HG02884 (cell line): Measurements from ENCODE around the gene DHRS3.

Experiments used
- ATAC-seq: cut with Tn5 transposase; IDR thresholded peaks from one replicate; pipeline ENCODE4 v1.9.1; 2021; ENCODE audit warnings: mild to moderate bottlenecking, moderate library complexity; ENCODE audit not compliant: unreplicated experiment

The DHRS3 gene

DNA sequence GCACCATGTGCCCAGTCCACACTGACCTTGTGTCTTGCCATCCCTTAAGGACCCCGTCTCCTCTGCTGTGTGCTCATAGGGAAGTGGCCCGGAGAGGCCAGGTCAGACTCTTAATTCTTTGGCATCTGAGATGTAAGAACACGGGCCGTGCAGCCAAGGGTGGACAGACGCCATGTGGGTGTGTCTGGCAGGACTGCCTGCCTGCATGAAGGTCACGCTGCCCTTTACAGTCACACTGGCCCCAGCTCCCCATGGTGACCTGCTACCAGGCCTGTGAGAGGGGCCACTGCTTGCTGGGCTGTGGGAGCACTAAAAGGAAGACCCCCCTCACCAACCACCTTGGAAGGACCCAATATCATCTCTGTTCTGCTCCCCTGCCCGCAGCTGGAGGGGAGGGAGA, 17.7 kb downstream of the DHRS3 start:
- no peak for ATAC-seq

DNA sequence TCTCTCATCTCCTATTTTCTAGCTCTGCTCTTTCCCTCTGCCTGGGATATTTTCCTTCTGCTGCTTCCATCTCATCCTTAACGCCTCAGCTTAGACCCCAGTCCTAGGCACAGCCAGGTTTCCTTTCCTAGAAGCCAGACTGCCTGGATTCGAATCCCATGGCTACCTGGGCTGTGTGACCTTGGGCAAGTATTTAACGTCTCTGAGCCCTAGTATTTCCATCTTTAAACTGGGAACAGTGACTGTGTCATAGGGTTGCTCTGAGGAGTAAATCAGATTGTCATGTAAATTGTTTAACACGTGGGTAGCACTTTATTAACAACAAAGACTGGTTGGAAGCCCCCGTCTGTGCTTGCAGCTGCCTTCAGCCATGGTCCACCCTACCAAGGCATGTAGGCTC, 18.4 kb downstream of the DHRS3 start:
- ATAC-seq, result no peak

DNA sequence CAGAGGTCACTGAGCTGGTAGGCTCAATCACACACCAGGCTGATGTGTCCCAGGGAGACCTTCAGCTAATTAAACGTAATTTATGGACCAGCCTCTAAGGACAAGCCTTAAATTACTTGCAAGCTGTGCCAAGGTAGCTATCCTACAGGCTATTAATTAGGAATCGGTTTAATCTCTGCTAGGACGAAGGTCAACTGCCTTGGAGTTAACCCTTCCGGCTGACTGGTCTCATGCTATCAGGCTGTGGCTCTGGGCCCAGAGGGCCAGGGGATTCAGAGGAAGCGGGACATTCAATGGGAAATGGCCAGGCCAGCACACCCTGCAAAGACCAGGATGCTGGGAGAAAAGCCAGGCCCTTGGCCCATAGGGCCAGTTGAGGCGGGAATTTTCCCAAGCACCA, 19.0 kb downstream of the DHRS3 start:
- ATAC-seq, result no peak

DNA sequence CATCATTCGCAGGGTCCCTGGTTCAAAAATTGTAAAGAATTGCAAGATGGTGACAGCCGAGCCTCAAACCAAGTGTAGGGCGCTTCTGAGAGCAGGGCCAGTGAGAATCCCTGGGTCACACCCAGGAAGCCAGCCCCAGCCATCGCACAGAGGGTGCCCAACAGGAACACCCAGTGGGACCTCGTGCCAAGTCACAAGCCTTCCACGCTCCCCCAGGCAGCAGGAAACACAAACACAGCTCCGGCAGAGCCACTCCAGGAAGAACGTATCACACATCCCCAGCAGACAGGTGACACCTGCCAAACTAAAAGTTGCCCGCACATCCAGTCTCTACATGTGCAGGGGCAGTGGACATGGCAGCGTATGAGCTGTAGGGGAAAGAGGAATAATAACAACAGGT, 20.2 kb downstream of the DHRS3 start:
- no peak for ATAC-seq

DNA sequence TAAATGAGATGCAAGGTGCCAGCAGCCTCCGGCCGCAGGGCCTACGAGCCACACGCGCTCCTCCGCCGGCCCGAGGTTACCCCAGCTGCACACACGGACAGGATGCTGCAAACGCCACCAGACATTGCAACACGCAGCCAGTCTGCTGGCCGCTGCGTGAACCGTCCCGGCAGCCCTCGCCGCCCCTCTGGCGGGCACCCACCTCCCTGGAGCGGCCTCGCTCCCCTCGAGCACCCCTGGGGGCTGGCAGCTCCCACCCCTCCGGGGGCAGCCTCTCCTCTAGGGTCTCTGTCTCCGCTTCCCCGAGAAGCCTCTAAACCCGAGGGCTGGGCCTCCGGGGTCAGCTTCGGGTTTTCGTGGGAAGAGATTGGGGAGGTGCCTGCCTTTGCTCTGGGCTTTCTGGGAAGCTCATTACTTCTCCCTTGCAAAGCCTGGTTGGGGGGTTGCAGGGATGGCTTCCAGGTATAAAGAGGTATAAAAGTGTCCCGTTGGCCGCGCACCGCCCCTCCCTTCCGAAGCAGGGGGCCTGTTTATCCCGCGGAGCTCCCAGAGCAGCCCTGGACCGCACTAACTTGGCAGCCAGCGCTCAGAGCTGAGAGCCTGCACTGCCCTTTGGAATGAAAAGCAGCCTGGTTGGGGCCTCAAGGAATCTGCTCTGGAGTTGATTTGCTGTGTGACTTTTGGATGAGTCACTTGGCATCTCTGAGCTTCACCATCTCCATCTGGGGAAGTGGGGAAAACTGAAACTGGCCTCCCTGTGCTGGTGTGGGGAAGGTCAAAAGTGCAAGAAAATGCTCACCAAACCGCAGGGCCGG, 21.8 kb downstream of the DHRS3 start:
- no peak for ATAC-seq

DNA sequence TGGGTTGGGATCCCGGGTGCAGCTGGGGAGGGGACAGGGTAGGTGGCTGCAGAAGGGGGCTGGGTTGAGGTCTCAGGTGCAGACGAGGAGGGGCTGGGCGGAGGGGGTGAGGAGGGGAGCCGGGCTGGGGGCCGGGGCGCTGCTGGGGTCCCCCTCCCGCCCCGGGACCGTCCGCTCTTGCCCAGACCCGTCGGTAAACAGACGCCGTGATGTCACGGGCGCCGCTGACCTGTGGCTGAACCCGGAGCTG, 22.3 kb downstream of the DHRS3 start:
- ATAC-seq, result no peak

DNA sequence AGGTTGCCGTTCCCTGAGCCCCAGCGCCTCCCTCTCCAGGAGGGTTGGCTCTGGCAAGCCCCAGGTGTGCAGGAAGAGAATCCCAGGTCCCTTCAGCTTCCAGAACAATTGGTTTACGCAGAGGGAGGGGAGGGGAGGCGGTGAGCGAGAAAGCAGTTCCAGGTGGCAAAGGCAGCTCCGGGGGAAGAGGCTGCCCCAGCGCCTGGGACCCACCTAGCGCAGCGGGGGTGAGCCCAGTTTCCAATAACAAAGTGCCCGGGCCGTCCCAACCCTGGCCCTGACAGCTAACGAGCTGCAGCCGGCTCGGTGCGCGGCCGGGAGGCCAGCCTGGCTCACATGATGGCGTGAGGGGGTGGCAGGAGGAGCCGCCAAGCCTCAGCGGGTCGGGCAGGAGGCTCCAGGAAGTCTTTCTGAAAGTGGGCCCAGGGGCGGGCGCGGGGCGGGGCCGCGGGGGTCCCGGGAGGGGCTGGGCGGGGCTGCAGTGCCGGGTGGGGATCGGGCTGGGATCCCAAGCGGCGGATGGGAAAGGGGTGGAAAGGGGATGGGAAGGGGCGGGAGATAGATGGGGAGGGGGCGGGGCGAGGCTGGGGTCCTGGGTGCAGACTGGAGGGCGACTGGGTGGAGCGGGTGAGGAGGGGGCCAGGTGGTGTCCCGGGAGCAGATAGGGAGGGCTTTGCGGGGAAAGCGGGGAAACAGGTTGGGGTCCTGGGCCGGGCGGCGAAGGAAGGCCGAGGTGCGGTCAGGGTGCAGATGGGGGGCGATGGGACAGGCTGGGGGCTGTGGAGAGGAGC, 22.8 kb downstream of the DHRS3 start:
- ATAC-seq, result no peak

DNA sequence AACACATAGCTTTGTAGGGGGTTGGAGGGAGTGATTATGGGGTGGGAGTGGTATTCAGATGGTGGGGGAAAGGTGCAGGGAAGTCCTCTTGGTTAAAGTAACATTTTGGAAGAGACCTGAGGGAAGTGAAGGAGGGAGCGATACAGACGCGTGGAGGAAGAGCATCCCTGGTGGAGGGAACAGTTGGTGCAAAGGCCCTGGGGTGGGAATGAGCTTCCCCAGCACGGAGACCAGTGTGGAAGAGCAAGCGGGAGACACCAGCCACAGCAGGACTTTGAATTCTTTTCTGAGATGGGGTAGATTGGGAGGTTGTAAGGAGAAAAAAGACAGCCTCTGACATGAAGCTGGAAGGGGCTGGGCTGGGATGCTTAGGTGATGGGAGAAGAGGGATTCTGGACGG, 23.5 kb downstream of the DHRS3 start:
- no peak for ATAC-seq

DNA sequence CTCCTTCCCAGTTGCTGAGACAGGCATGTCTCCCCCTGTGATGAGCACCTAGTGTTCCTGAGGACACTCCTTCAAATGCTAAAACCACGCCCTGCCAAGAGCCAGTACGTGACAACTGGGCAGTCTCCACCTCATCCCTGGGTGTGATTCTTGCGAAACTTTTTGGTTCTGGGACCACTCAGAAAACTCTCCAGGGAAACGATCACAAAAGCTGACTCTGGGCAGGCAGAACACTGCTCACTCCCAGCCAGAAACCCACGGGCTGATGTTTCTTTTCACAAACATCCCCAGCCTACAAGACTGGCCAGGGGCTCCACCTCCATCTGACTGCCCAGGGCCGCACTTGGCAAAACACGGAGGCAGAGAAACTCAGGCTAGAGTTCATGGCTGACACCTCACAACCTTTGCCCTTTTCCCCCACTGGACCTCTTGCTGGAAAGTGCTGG, 24.4 kb downstream of the DHRS3 start:
- ATAC-seq, result no peak

DNA sequence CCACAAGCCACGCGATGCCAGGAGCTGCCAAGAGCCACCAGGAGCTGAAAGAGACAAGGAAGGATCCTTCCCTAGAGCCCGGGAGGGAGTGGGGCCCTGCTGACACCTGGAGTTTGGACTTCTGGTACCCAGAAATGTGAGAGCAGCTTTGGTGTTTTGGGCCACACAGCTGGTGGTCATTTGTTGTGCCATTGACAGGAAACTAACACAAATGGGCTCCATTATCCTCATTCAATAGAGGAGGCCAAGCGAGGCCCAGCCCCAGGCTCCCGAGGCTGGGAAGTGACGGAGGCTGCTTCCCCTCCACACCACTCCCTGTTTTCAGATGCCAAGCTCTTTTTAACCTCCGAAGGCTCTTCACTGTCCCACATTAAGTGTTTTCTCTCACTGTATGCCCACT, 25.5 kb downstream of the DHRS3 start:
- ATAC-seq, result no peak

DNA sequence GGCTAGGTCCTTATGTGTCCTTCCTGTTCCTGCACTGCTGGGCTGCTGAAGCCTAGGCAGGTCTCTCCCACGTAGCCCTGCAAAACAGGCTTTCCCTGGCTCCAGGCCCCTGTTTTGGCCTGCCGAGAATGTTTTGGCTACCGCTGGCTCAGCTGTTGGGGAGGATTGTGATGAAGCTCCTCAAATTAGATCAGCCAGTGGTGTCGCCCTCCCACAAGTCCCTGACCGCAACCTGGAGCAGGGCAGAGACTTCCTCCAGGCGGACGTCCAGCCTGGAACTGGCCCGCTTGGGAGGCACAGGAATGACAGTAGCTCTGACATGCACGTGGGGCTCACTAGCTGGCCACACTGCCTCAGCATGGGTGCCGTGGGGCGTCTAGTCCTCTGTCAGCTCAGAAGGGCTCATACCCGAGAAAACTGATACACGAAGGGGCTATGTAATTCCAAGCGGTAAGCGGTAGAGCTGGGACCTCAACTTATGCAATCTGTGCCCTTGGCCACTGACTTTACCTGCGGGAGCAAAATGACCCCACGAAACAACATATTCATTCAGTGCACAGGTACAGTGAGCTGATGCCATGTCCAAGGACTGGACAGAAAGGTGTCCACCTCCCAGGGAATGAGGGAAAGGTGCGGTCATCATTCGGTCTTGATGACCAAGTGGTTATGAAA, 26.6 kb downstream of the DHRS3 start:
- no peak for ATAC-seq

DNA sequence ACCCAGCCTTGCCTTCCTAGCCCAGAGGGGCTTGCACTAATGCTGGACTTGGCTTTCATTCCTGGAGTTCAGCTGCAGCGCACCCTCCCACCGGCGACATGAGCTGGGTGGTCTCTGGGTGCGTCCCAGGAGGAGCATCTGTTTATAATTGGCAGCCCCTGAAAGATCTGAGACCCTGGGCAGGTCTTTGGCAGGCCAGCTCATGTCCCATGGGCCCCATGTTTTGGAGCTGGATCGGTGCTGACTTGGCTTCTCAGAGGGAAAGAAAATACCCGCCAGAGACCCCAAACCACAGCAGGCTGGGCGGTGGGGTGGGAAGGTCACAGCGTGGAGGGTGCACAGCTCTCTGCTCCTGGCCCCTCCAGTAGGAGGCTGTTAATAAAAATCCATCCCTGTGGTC, 29.3 kb downstream of the DHRS3 start:
- ATAC-seq, result no peak

DNA sequence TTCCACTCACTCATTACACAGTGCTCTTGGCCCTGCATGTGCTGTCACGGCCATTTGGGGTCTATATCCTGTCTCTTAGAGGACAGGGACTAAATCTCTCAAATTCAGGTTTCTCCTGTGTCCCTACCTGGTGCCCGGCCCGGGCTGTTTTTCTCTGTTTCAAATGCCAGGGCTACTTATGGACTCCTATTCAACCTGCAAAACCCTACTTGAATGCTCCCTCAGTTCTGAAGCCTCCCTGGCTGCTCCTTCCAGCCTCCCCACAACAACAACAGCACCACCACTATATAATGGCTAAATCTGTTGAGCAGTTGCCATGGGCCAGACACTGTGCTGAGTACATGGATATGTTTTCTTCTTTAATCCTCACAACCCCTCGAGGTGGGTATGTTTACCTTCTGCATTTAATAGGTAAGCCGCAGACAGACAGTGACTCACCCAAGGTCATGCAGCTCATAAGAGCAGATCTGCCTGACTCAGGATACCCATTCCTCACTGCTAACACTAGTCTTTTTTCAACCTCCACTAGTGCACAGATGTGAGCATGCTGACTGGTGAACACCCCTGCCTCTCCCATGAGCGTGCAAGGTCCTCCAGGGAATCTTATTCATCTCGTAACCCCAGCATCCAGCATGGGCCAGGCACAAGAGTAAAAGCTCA, 29.9 kb downstream of the DHRS3 start:
- ATAC-seq, result no peak

DNA sequence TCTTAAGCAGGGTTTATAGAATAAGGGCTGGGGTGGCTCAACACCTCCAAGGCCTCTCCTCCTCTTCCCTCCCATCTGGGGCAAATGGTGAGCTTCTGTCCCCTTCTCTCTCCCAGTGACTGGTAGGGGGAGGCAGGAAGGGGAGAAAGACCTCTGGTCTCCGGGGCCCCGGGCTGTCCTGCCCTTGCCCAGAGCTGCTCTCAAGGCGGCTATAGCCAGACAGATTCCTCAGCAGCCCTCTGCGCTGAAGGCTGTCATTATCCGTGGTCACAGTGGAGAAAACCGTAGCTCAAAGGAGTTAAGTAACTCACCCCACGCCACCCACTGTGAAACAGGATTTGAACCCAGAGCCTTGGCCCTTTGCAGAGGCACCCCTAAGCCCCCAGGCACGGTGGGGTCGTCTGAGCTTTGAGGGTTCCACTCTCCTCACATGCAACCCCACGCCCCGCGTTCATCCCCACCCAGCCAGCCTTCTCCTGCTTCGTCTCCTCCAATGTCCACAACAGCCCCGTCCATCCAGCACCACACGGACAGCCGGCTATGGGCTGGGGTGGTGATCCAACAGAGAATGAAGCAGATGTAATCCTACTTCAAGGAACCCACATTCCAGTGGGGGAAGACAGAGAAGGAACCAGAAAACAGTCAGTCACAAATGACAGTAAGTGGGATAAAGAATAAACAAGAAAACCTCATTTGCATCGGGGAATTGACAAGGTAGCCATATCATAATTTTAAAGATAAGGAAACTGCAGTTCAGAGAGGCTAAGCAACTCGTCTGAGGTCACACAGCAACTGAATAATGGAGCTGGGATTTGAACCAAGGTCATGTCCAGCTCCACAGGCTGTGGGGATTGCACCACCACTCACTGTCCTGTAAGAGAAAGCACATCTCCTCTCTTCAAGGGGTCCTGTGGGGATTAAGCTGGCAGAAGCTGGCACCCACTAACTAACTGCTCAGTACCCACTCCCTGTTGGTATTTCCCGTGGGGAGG, 31.8 kb downstream of the DHRS3 start:
- ATAC-seq, result no peak

DNA sequence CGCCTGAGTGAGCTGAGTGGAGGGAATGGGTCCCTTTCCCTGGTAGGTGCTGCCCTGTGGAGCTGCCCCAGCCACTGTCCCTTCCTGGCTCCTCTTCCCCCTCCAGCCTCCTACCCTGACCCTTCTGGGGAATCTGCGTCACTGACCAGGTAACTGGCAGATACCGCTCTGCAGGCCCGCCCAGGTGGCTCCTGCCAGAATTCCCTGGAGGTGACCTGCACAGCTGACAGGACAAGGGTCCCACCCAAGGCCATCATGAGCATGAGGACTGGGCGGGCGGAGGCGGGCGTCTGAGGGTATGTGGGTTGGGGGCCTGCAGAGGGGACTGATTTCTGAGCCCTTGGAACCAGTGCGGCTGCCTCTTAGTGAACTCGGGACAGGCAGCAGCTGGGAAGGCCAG, 32.5 kb downstream of the DHRS3 start:
- no peak for ATAC-seq

DNA sequence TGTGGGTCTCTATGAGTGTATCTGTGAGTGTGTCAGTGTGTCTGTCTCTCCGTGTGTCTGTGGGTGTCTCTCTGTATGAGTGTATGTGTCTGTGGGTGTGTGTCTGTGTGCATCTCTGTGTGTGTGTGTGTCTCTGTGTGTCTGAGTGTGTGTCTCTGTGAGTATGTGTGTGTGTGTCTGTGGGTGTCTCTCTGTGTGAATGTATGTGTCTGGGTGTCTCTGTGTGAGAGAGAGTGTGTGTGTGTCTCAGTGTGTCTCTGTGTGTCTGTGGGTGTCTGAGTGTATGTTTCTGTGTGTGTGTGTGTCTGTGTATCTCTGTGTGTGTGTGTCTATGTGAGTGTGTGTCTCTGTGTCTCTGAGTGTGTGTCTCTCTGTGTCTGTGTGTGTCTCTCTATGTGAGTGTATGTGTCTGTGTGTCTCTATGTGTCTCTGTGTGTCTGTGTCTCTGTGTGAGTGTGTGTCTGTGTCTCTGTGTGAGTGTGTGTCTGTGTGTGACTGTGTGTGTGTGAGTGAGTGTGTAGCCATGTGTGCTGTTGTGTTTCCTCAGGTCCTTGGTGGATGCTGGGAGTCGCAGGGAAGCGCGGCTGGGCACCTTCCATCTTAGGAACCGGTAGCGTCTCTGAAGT, 33.0 kb downstream of the DHRS3 start:
- no peak for ATAC-seq

DNA sequence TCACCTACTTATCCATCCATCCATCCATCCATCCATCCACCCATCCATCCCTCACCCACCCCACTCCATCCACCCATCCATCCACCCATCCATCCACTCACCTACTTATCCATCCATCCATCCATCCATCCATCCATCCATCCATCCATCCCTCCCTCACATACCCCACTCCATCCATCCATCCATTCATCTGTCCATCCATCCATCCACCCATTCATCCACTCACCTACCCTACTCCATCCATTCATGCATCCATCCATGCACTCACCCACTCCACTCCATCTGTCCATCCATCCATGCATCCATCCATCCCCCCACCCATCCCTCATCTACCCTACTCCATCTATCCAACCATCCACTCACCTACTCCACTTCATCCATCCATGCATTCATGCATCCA, 34.5 kb downstream of the DHRS3 start:
- no peak for ATAC-seq

DNA sequence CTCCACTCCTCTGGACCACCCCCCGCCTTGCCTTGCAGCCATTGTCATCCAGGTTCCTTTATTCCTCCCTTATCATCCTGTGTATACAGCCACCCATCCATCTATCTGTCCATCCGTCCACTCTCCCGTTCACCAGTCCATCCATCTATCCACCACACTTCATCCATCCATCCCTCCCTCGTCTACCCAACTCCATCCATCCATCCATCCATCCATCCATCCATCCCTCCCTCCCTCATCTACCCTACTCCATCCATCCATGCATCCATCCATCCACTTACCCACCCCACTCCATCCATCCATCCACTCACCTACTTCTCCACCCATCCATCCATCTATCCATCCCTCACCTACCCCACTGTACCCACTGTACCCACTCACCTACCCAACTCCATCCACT, 35.4 kb downstream of the DHRS3 start:
- ATAC-seq, result no peak

DNA sequence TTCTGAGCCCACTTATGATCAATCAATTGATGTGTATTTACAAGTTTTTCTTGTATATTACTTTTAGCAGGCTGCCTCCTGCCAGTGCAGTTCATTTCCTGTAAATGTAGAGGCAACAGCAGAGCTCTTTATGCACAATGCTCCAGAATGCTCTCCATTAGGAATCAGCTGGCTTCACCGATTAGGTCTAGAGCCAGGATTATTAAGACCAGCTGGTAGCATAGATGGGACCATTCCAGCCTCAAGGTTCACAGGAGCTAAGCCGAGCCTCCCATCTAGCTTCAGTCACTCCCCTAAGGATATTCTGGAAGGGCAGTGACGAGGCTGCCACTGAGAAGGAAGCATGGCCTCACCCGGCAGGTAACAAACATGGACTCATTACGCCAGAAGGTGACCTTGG, 36.8 kb downstream of the DHRS3 start:
- ATAC-seq, result no peak
